GM19463 (cell line): ENCODE results near the gene TMEM200B.
"Not testable (repeated sequence)": the region's sequence is repeated elsewhere in the genome, so short reads cannot be mapped to it uniquely, and the experiment has no call there.

Experiments
- ATAC-seq: cut with Tn5 transposase; IDR thresholded peaks from one replicate; pipeline ENCODE4 v1.9.1; 2021; ENCODE audit warnings: mild to moderate bottlenecking, moderate library complexity; ENCODE audit not compliant: unreplicated experiment

Gene TMEM200B

GRCh38 chr1:29113413-29114117, 10.1 kb downstream of the TMEM200B start:
- ATAC-seq = no peak

- ATAC-seq = no peak
Measured at GRCh38 chr1:29112705-29113412, 10.8 kb downstream of the TMEM200B start.

- ATAC-seq = not testable (repeated sequence)
Measured at GRCh38 chr1:29108041-29108440, 15.7 kb downstream of the TMEM200B start.

GRCh38 chr1:29105822-29106221, 17.9 kb downstream of the TMEM200B start:
- ATAC-seq = no peak

- ATAC-seq = no peak
Measured at GRCh38 chr1:29100487-29100886, 23.2 kb downstream of the TMEM200B start.

- no peak for ATAC-seq
Measured at GRCh38 chr1:29099286-29099685, 24.4 kb downstream of the TMEM200B start.

GRCh38 chr1:29096231-29096886, 27.3 kb downstream of the TMEM200B start:
- ATAC-seq = no peak

GRCh38 chr1:29094954-29095353, 28.7 kb downstream of the TMEM200B start:
- no peak for ATAC-seq

- ATAC-seq = no peak
Measured at GRCh38 chr1:29094433-29094832, 29.3 kb downstream of the TMEM200B start.

GRCh38 chr1:29092704-29093103, 31.0 kb downstream of the TMEM200B start:
- ATAC-seq = not testable (repeated sequence)

GRCh38 chr1:29090937-29091618, 32.6 kb downstream of the TMEM200B start:
- no peak for ATAC-seq

- ATAC-seq = no peak
Measured at GRCh38 chr1:29084196-29084521, 39.5 kb downstream of the TMEM200B start.

GRCh38 chr1:29083317-29084195, 40.1 kb downstream of the TMEM200B start:
- ATAC-seq = no peak

- no peak for ATAC-seq
Measured at GRCh38 chr1:29082519-29082918, 41.2 kb downstream of the TMEM200B start.

GRCh38 chr1:29081201-29081600, 42.5 kb downstream of the TMEM200B start:
- ATAC-seq = no peak

- not testable (repeated sequence) for ATAC-seq
Measured at GRCh38 chr1:29079916-29080629, 43.6 kb downstream of the TMEM200B start.

- ATAC-seq = no peak
Measured at GRCh38 chr1:29077155-29077554, 46.5 kb downstream of the TMEM200B start.
